Tibial nerve (tissue), 4 donors: ENCODE measurements around the gene SLC39A9.

Source experiments
- EP300 ChIP-seq, 2 donors: sonication (generic); formaldehyde crosslinking; IDR thresholded peaks; one replicate each; pipeline ENCODE4 v1.6.1; 2017; ENCODE audit warnings: antibody characterized with exemption in 2 of 2, mild to moderate bottlenecking in 1 of 2
- POLR2A ChIP-seq, 2 donors: fragments of 450-650 bp; IDR thresholded peaks; one replicate each; pipeline ENCODE4 v1.6.1; 2017; ENCODE audit warnings: antibody characterized with exemption in 2 of 2, mild to moderate bottlenecking in 2 of 2, moderate library complexity in 2 of 2
- TF ChIP-seq, protein P1 (sequence below), 5 experiments: fragments of 200-600 bp in 3 of 5; fragments of 450-650 bp in 2 of 5; sonication (generic) in 3 of 5; IDR thresholded peaks; one replicate each; pipeline ENCODE4 v1.5.1; 2016 to 2019; ENCODE audit warnings: antibody characterized with exemption in 5 of 5, mild to moderate bottlenecking in 3 of 5, moderate library complexity in 2 of 5

DNA sequence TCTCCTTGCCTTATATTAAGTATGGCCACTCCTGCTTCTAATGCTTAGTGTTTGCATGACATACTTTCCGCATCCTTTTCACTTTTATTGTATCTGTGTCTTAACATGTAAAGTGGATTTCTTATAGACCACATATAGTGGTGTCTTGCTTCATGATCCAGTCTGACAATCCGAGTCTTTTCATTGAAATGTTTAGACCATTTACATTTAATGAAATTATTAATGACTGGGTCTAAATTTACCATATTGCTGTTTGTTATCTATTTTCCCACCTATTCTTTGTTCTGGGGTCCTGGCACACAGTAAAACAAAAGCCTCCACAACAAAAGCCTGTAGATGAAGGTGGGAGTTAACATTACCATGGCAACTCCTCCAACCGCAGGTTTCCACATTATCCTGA is 23.3 kb upstream of the SLC39A9 start:
- TF ChIP-seq, protein P1, sequence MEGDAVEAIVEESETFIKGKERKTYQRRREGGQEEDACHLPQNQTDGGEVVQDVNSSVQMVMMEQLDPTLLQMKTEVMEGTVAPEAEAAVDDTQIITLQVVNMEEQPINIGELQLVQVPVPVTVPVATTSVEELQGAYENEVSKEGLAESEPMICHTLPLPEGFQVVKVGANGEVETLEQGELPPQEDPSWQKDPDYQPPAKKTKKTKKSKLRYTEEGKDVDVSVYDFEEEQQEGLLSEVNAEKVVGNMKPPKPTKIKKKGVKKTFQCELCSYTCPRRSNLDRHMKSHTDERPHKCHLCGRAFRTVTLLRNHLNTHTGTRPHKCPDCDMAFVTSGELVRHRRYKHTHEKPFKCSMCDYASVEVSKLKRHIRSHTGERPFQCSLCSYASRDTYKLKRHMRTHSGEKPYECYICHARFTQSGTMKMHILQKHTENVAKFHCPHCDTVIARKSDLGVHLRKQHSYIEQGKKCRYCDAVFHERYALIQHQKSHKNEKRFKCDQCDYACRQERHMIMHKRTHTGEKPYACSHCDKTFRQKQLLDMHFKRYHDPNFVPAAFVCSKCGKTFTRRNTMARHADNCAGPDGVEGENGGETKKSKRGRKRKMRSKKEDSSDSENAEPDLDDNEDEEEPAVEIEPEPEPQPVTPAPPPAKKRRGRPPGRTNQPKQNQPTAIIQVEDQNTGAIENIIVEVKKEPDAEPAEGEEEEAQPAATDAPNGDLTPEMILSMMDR (IDR thresholded peaks at IDR 0.05), result no peak
- TF ChIP-seq EP300 (IDR thresholded peaks at IDR 0.05) (no peak), POLR2A (IDR thresholded peaks at IDR 0.05) (no peak)
